PC-3 (cell line): ENCODE results near the gene PHF2. TPM values are rescaled to one million over a fixed set of nuclear protein-coding genes. Genes with fewer than 3 reads are reported as not detected.

Experiments used
- ATAC-seq: fragments of 200-7000 bp; cut with Tn5 transposase; 2 replicates; pipeline ENCODE4 v1.9.1; 2020; ENCODE audit warnings: mild to moderate bottlenecking, moderate library complexity
- BruUV-seq: library from RNA; stranded (reverse); fragments of 400-500 nt; replicated peaks from 2 replicates; lab custom pipeline; 2021; lab: Mats Ljungman, UMichigan
- CTCF ChIA-PET: fragments of 300-600 bp; sonication (Branson Sonifier 250); formaldehyde crosslinking; loops from one replicate; lab custom pipeline; 2022; ENCODE audit warnings: antibody characterized with exemption; lab: Charles Lee
- POLR2A ChIA-PET: fragments of 300-600 bp; sonication (Branson Sonifier 250); formaldehyde crosslinking; loops from one replicate; lab custom pipeline; 2022; ENCODE audit warnings: antibody characterized with exemption; ENCODE audit not compliant: unreplicated experiment; lab: Charles Lee
- DNase-seq: peaks from one replicate; pipeline ENCODE4 v3.0.0-alpha.2; 2015
- H2AFZ ChIP-seq: fragments of 300-600 bp; sonication (generic); 2 replicates; pipeline ENCODE4 v1.6.0; 2016; ENCODE audit warnings: antibody characterized with exemption, low read length
- H3F3A ChIP-seq: fragments of 300-600 bp; sonication (generic); one replicate; pipeline ENCODE4 v1.6.0; 2017; ENCODE audit warnings: antibody characterized with exemption, low read length, control low read depth, mild to moderate bottlenecking; ENCODE audit not compliant: unreplicated experiment
- H3K27ac ChIP-seq: fragments of 300-600 bp; sonication (generic); 2 replicates; pipeline ENCODE4 v1.5.1; 2016; ENCODE audit warnings: mild to moderate bottlenecking, low read length
- H3K27me3 ChIP-seq: fragments of 300-600 bp; sonication (generic); 2 replicates; pipeline ENCODE4 v1.6.1; 2016; ENCODE audit warnings: low read length, mixed read lengths
- H3K36me3 ChIP-seq: fragments of 300-600 bp; sonication (generic); 2 replicates; pipeline ENCODE4 v1.6.1; 2016; ENCODE audit warnings: low read depth, mixed run types, low read length, mixed read lengths
- H3K4me1 ChIP-seq: fragments of 300-600 bp; sonication (generic); 2 replicates; pipeline ENCODE4 v1.5.1; 2016; ENCODE audit warnings: low read length; ENCODE audit not compliant: insufficient read depth
- H3K4me2 ChIP-seq: fragments of 300-600 bp; sonication (generic); 2 replicates; pipeline ENCODE4 v1.6.0; 2016; ENCODE audit warnings: low read length
- H3K4me3 ChIP-seq: fragments of 300-600 bp; sonication (generic); 2 replicates; pipeline ENCODE4 v1.5.1; 2016; ENCODE audit warnings: mild to moderate bottlenecking, low read length, mixed read lengths
- H3K79me2 ChIP-seq: fragments of 300-600 bp; sonication (generic); 2 replicates; pipeline ENCODE4 v1.6.1; 2017; ENCODE audit warnings: low read length, mixed read lengths
- H3K9ac ChIP-seq: fragments of 300-600 bp; sonication (generic); 2 replicates; pipeline ENCODE4 v1.6.0; 2016; ENCODE audit warnings: mild to moderate bottlenecking, low read length
- H3K9me2 ChIP-seq: fragments of 300-600 bp; sonication (generic); replicated peaks from 2 replicates; pipeline ENCODE4 v1.6.1; 2016; ENCODE audit warnings: mixed run types, low read length, mixed read lengths
- H3K9me3 ChIP-seq: fragments of 300-600 bp; sonication (generic); 2 replicates; pipeline ENCODE4 v1.6.1; 2016; ENCODE audit warnings: low read length, mixed read lengths
- H4K20me1 ChIP-seq: fragments of 300-600 bp; sonication (generic); 2 replicates; pipeline ENCODE4 v1.6.1; 2016; ENCODE audit warnings: low read length, mixed read lengths
- EZH2 ChIP-seq: fragments of 300-600 bp; sonication (generic); IDR thresholded peaks from one replicate; pipeline ENCODE4 v1.6.1; 2017; ENCODE audit warnings: antibody characterized with exemption, mild to moderate bottlenecking, low read length; ENCODE audit not compliant: unreplicated experiment
- EZH2phosphoT487 ChIP-seq: fragments of 300-600 bp; sonication (generic); IDR thresholded peaks from 2 replicates; pipeline ENCODE4 v1.6.1; 2018; ENCODE audit warnings: mild to moderate bottlenecking, antibody characterized with exemption, low read length, borderline replicate concordance
- intact Hi-C: fragments of 100-400 bp; cut with micrococcal nuclease; formaldehyde crosslinking; loops from 2 replicates; pipeline ENCODE4 v1.9.0; 2023
- total RNA-seq: library from RNA; depleted of rRNA; stranded (reverse); fragments of >200 nt; gene quantifications from 2 replicates; pipeline ENCODE4 v1.2.3, GENCODE V29; 2014
- TF ChIP-seq, protein P1 (sequence below): fragments of 300-600 bp; sonication (generic); conservative IDR thresholded peaks from 2 replicates; pipeline ENCODE4 v1.5.1; 2017; ENCODE audit warnings: antibody characterized with exemption, low read depth, mild to moderate bottlenecking, low read length

Gene PHF2
- total RNA-seq, 1 experiment from 2014 or later = 10.6 TPM

DNA sequence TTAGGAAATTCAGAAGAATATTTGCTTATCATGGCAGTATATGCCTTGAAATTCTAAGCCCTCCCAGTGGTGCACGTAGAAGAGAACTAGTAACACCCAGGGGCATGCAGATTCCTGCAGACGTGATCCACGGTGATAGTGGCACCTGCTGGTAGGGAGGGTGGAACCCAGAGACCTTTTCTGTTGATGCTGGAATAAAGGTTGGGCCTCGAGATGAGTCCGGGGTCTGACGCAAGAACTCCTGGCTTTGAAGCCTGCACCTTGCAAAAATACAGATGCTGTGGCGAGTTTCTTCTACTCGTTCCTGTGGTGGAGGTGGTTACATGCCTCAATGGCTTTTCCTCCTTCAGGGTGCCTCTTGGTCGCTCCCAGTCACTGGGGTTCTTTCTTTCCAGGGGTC lies 39.5 kb upstream of the PHF2 start:
- no peak for ATAC-seq
- Histone ChIP-seq H2AFZ (no peak overlapping the region), H4K20me1 (no peaks in the 10 kb centered on the region), H3K9ac (no peak overlapping the region), H3K27ac (no peak overlapping the region), H3F3A (no peaks in the 10 kb centered on the region), H3K9me3 (no peaks in the 10 kb centered on the region), H3K36me3 (peaks cover 25% of the 10 kb centered on the region), H3K27me3 (no peaks in the 10 kb centered on the region), H3K9me2 (no peaks in the 10 kb centered on the region), H3K4me3 (no peak overlapping the region), H3K79me2 (no peaks in the 10 kb centered on the region), H3K4me1 (no peaks in the 10 kb centered on the region), H3K4me2 (no peak overlapping the region)
- no TSS peak for BruUV-seq
- no peak for DNase-seq
- POLR2A ChIA-PET = no interaction called here
- intact Hi-C loops = no loop called here
- TF ChIP-seq, protein P1, sequence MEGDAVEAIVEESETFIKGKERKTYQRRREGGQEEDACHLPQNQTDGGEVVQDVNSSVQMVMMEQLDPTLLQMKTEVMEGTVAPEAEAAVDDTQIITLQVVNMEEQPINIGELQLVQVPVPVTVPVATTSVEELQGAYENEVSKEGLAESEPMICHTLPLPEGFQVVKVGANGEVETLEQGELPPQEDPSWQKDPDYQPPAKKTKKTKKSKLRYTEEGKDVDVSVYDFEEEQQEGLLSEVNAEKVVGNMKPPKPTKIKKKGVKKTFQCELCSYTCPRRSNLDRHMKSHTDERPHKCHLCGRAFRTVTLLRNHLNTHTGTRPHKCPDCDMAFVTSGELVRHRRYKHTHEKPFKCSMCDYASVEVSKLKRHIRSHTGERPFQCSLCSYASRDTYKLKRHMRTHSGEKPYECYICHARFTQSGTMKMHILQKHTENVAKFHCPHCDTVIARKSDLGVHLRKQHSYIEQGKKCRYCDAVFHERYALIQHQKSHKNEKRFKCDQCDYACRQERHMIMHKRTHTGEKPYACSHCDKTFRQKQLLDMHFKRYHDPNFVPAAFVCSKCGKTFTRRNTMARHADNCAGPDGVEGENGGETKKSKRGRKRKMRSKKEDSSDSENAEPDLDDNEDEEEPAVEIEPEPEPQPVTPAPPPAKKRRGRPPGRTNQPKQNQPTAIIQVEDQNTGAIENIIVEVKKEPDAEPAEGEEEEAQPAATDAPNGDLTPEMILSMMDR = no peak
- TF ChIP-seq EZH2phosphoT487 (no peak), EZH2 (no peak)
- CTCF ChIA-PET = no interaction called here

GRCh38 chr9:93540305-93540704 lies 36.1 kb upstream of the PHF2 start:
- intact Hi-C loops = no loop called here
- Histone ChIP-seq H3K9me2 (no peaks in the 10 kb centered on the region), H3K4me2 (no peak overlapping the region), H4K20me1 (no peaks in the 10 kb centered on the region), H3K27me3 (no peaks in the 10 kb centered on the region), H3K27ac (no peak overlapping the region), H3K4me3 (no peak overlapping the region), H3K9me3 (no peaks in the 10 kb centered on the region), H2AFZ (no peak overlapping the region), H3K79me2 (no peaks in the 10 kb centered on the region), H3K36me3 (peaks cover 11% of the 10 kb centered on the region), H3K4me1 (no peaks in the 10 kb centered on the region), H3K9ac (no peak overlapping the region), H3F3A (no peaks in the 10 kb centered on the region)
- TF ChIP-seq EZH2phosphoT487 = no peak
- ChIA-PET POLR2A (no interaction called here), CTCF (no interaction called here)
- DNase-seq (no peak), ATAC-seq (no peak)
- BruUV-seq = no TSS peak

GRCh38 chr9:93541005-93541404 lies 35.4 kb upstream of the PHF2 start:
- Histone ChIP-seq H3K36me3 (peaks cover 11% of the 10 kb centered on the region), H3F3A (no peaks in the 10 kb centered on the region), H3K79me2 (no peaks in the 10 kb centered on the region), H3K9ac (no peak overlapping the region), H4K20me1 (no peaks in the 10 kb centered on the region), H3K9me3 (no peaks in the 10 kb centered on the region), H3K4me3 (no peak overlapping the region), H3K27ac (no peak overlapping the region), H3K4me2 (no peak overlapping the region), H2AFZ (no peak overlapping the region), H3K9me2 (no peaks in the 10 kb centered on the region), H3K4me1 (no peaks in the 10 kb centered on the region), H3K27me3 (no peaks in the 10 kb centered on the region)
- intact Hi-C loops = no loop called here
- BruUV-seq = no TSS peak
- TF ChIP-seq, protein P1 = no peak
- no peak for TF ChIP-seq EZH2
- TF ChIP-seq EZH2phosphoT487 = no peak
- no peak for ATAC-seq
- DNase-seq = no peak
- CTCF ChIA-PET = no interaction called here
- POLR2A ChIA-PET = no interaction called here
